Neuronal stem cell (in vitro differentiated cells): Measurements from ENCODE around the gene GLB1L2.

ENCODE experiments used
- DNase-seq: peaks from one replicate; pipeline ENCODE4 v3.0.0-alpha.2; 2013; ENCODE audit warnings: low spot score
- H2AFZ ChIP-seq: one replicate; pipeline ENCODE4 v1.6.1; 2013; ENCODE audit warnings: mild to moderate bottlenecking, low read length, inconsistent platforms
- H2AK5ac ChIP-seq: 2 replicates; pipeline ENCODE4 v1.6.1; 2013; ENCODE audit warnings: low read depth, mild to moderate bottlenecking, inconsistent platforms, low read length, moderate library complexity, mixed read lengths
- H2BK120ac ChIP-seq: 2 replicates; pipeline ENCODE4 v1.6.1; 2013; ENCODE audit warnings: low read depth, mild to moderate bottlenecking, inconsistent platforms, low read length, moderate library complexity, mixed read lengths
- H2BK12ac ChIP-seq: one replicate; pipeline ENCODE4 v1.6.1; 2013; ENCODE audit warnings: low read length, inconsistent platforms
- H2BK15ac ChIP-seq: 2 replicates; pipeline ENCODE4 v1.6.1; 2013; ENCODE audit warnings: mild to moderate bottlenecking, low read length, inconsistent platforms, mixed read lengths
- H2BK5ac ChIP-seq: one replicate; pipeline ENCODE4 v1.6.1; 2013; ENCODE audit warnings: inconsistent platforms, mild to moderate bottlenecking, low read length, moderate library complexity
- H3K14ac ChIP-seq: one replicate; pipeline ENCODE4 v1.6.1; 2013; ENCODE audit warnings: low read length, inconsistent platforms
- H3K18ac ChIP-seq: 2 replicates; pipeline ENCODE4 v1.6.1; 2013; ENCODE audit warnings: low read length, inconsistent platforms
- H3K23ac ChIP-seq: 2 replicates; pipeline ENCODE4 v1.6.1; 2013; ENCODE audit warnings: low read depth, mild to moderate bottlenecking, mixed read lengths, low read length, inconsistent platforms; ENCODE audit not compliant: poor library complexity
- H3K27ac ChIP-seq: replicated peaks from 3 replicates; pipeline ENCODE4 v1.5.1; 2013; ENCODE audit warnings: low read length, inconsistent platforms
- H3K27me3 ChIP-seq, 3 experiments: 2 replicates each; pipeline ENCODE4 v1.6.1; 2013; ENCODE audit warnings: low read length in 3 of 3, mild to moderate bottlenecking in 2 of 3, inconsistent platforms in 1 of 3, low read depth in 1 of 3, mixed read lengths in 1 of 3, moderate library complexity in 1 of 3; ENCODE audit not compliant: control insufficient read depth in 3 of 3, insufficient read depth in 3 of 3
- H3K36me3 ChIP-seq, 2 donors: replicated peaks in 1 of 2; 2 replicates each; pipeline ENCODE4 v1.6.1; 2013; ENCODE audit warnings: low read length in 2 of 2; ENCODE audit not compliant: control insufficient read depth in 2 of 2, insufficient read depth in 2 of 2
- H3K4ac ChIP-seq: 2 replicates; pipeline ENCODE4 v1.6.1; 2013; ENCODE audit warnings: inconsistent platforms, mild to moderate bottlenecking, low read length, moderate library complexity
- H3K4me1 ChIP-seq, 2 donors: 1 replicate in 1 of 2; 2 replicates in 1 of 2; pipeline ENCODE4 v1.6.1; 2013; ENCODE audit warnings: low read length in 2 of 2, low read depth in 1 of 2; ENCODE audit not compliant: control insufficient read depth in 2 of 2, insufficient read depth in 1 of 2
- H3K4me2 ChIP-seq: one replicate; pipeline ENCODE4 v1.6.1; 2013; ENCODE audit warnings: mild to moderate bottlenecking, low read length, inconsistent platforms; ENCODE audit not compliant: insufficient read depth, poor library complexity, severe bottlenecking
- H3K4me3 ChIP-seq, 2 donors: 2 replicates each; pipeline ENCODE4 v1.5.1; 2013; ENCODE audit warnings: low read length in 2 of 2, mild to moderate bottlenecking in 2 of 2, inconsistent platforms in 1 of 2, moderate library complexity in 1 of 2
- H3K79me1 ChIP-seq: one replicate; pipeline ENCODE4 v1.6.1; 2013; ENCODE audit warnings: low read depth, mild to moderate bottlenecking, inconsistent platforms, low read length, moderate library complexity
- H3K9ac ChIP-seq: one replicate; pipeline ENCODE4 v1.6.1; 2013; ENCODE audit warnings: mild to moderate bottlenecking, low read depth, low read length, inconsistent platforms; ENCODE audit not compliant: poor library complexity
- H3K9me3 ChIP-seq, 2 donors: replicated peaks in 1 of 2; 2 replicates each; pipeline versions ENCODE3 to v1.6.1; 2013; ENCODE audit warnings: low read length in 2 of 2, mild to moderate bottlenecking in 2 of 2, inconsistent platforms in 1 of 2, low read depth in 1 of 2, mixed read lengths in 1 of 2, moderate library complexity in 1 of 2; ENCODE audit not compliant: control insufficient read depth in 2 of 2, insufficient read depth in 1 of 2
- H4K8ac ChIP-seq: one replicate; pipeline ENCODE4 v1.6.1; 2013; ENCODE audit warnings: low read depth, mild to moderate bottlenecking, inconsistent platforms, low read length, moderate library complexity
- H4K91ac ChIP-seq: one replicate; pipeline ENCODE4 v1.6.1; 2013; ENCODE audit warnings: low read length, low read depth, mild to moderate bottlenecking, inconsistent platforms; ENCODE audit not compliant: poor library complexity
- WGBS, 2 donors: extraction: QIAGEN DNeasy Blood & Tissue Kit; methylation state at CpG; one replicate each; pipeline ENCODE4 v1.1.7; 2013; ENCODE audit warnings: missing lambda C conversion rate in 2 of 2, mixed read lengths in 1 of 2; ENCODE audit not compliant: insufficient read length in 2 of 2, insufficient replicate concordance in 1 of 2; ENCODE audit errors: extremely low coverage in 2 of 2; 5-methylcytosine and 5-hydroxymethylcytosine counted together

GLB1L2 gene

GRCh38 chr11:134399996-134400395 is 68.2 kb downstream of the GLB1L2 start:
- Histone ChIP-seq H2BK120ac (peak overlapping the region; percentile 44), H3K4me3 (no peak overlapping the region), H4K8ac (no peak overlapping the region), H2BK5ac (peak overlapping the region; percentile 19), H3K23ac (peak overlapping the region; percentile 58), H3K27me3 (no peaks in the 10 kb centered on the region), H3K18ac (no peak overlapping the region), H2AFZ (no peak overlapping the region), H3K9ac (no peak overlapping the region), H3K79me1 (peaks cover 26% of the 10 kb centered on the region), H3K27ac (no peak overlapping the region), H3K4me2 (no peak overlapping the region), H2BK12ac (no peak overlapping the region), H3K4ac (no peak overlapping the region), H4K91ac (no peak overlapping the region), H3K4me1 (peaks cover 0 to 3% of the 10 kb centered on the region in 2 donors), H3K9me3 (peaks cover 3 to 7% of the 10 kb centered on the region in 2 donors), H3K14ac (no peak overlapping the region), H2AK5ac (no peak overlapping the region), H3K36me3 (peaks cover 0 to 5% of the 10 kb centered on the region in 2 donors), H2BK15ac (no peak overlapping the region)
- DNase-seq = no peak
- WGBS, 2 donors = no CpG with 5 or more reads among the region's 7 CpGs

GRCh38 chr11:134401825-134402809 is 70.3 kb downstream of the GLB1L2 start:
- Histone ChIP-seq H3K9me3 (peaks cover 3 to 7% of the 10 kb centered on the region in 2 donors), H3K4me1 (peaks cover 0 to 2% of the 10 kb centered on the region in 2 donors), H2BK15ac (no peak overlapping the region), H3K4me3 (no peak overlapping the region), H3K27me3 (no peaks in the 10 kb centered on the region), H3K18ac (peak overlapping the region; percentile 72), H3K36me3 (peaks cover 0 to 7% of the 10 kb centered on the region in 2 donors), H2BK5ac (no peak overlapping the region), H3K23ac (no peak overlapping the region), H4K91ac (no peak overlapping the region), H3K27ac (no peak overlapping the region), H2AK5ac (no peak overlapping the region), H3K79me1 (peaks cover 25% of the 10 kb centered on the region), H3K14ac (peak overlapping the region; percentile 73), H4K8ac (no peak overlapping the region), H2BK12ac (no peak overlapping the region), H3K4ac (no peak overlapping the region), H3K9ac (no peak overlapping the region), H2AFZ (no peak overlapping the region), H2BK120ac (no peak overlapping the region), H3K4me2 (no peak overlapping the region)
- DNase-seq = no peak
- WGBS, 2 donors = no CpG with 5 or more reads among the region's 19 CpGs

- DNase-seq = no peak
- H2BK5ac ChIP-seq = no peak overlapping the region
- H3K4ac ChIP-seq = no peak overlapping the region
- no peak overlapping the region for H2BK120ac ChIP-seq
- H3K9ac ChIP-seq = no peak overlapping the region
- H2AK5ac ChIP-seq = no peak overlapping the region
- H3K36me3 ChIP-seq = peaks cover 0 to 8% of the 10 kb centered on the region in 2 donors
- H4K91ac ChIP-seq = no peak overlapping the region
- no peak overlapping the region for H3K4me2 ChIP-seq
- no peak overlapping the region for H3K14ac ChIP-seq
- peaks cover 3 to 7% of the 10 kb centered on the region in 2 donors for H3K9me3 ChIP-seq
- H3K79me1 ChIP-seq = peaks cover 17% of the 10 kb centered on the region
- H3K18ac ChIP-seq = no peak overlapping the region
- H2BK12ac ChIP-seq = no peak overlapping the region
- H3K27me3 ChIP-seq = no peaks in the 10 kb centered on the region
- H3K4me3 ChIP-seq = no peak overlapping the region
- H3K23ac ChIP-seq = peak overlapping the region; percentile 8
- H4K8ac ChIP-seq = no peak overlapping the region
- no CpG with 5 or more reads among the region's 12 CpGs for WGBS, 2 donors
- no peak overlapping the region for H2BK15ac ChIP-seq
- H3K27ac ChIP-seq = no peak overlapping the region
- H2AFZ ChIP-seq = no peak overlapping the region
- H3K4me1 ChIP-seq = peaks cover 0 to 2% of the 10 kb centered on the region in 2 donors
These were observed 71.1 kb downstream of the GLB1L2 start for GRCh38 chr11:134402910-134403309.

- no peak overlapping the region for H2AFZ ChIP-seq
- H2BK12ac ChIP-seq = no peak overlapping the region
- no peak overlapping the region for H2BK120ac ChIP-seq
- no peak overlapping the region for H4K91ac ChIP-seq
- no peaks in the 10 kb centered on the region for H3K27me3 ChIP-seq
- H3K18ac ChIP-seq = no peak overlapping the region
- DNase-seq = no peak
- peaks cover 3 to 7% of the 10 kb centered on the region in 2 donors for H3K9me3 ChIP-seq
- H2AK5ac ChIP-seq = no peak overlapping the region
- no peak overlapping the region for H3K14ac ChIP-seq
- H3K4me3 ChIP-seq = no peak overlapping the region
- peaks cover 5% of the 10 kb centered on the region for H3K79me1 ChIP-seq
- H3K27ac ChIP-seq = no peak overlapping the region
- peaks cover 7 to 8% of the 10 kb centered on the region in 2 donors for H3K4me1 ChIP-seq
- no peak overlapping the region for H4K8ac ChIP-seq
- no peak overlapping the region for H2BK15ac ChIP-seq
- peak overlapping the region; percentile 60 for H3K23ac ChIP-seq
- WGBS, 2 donors = no CpG with 5 or more reads among the region's 30 CpGs
- H3K36me3 ChIP-seq = peaks cover 0 to 5% of the 10 kb centered on the region in 2 donors
- H3K4me2 ChIP-seq = no peak overlapping the region
- no peak overlapping the region for H3K4ac ChIP-seq
- no peak overlapping the region for H3K9ac ChIP-seq
- H2BK5ac ChIP-seq = no peak overlapping the region
These were observed 73.0 kb downstream of the GLB1L2 start for GRCh38 chr11:134404575-134405341.
